HG02763 (cell line): Measurements from ENCODE around the gene GMFB.

ENCODE experiments used
- ATAC-seq: cut with Tn5 transposase; IDR thresholded peaks from one replicate; pipeline ENCODE4 v1.9.1; 2021; ENCODE audit warnings: mild to moderate bottlenecking, moderate library complexity; ENCODE audit not compliant: unreplicated experiment

Gene GMFB

GRCh38 chr14:54493293-54493692 lies 4.5 kb upstream of the GMFB start:
- ATAC-seq, result no peak

DNA sequence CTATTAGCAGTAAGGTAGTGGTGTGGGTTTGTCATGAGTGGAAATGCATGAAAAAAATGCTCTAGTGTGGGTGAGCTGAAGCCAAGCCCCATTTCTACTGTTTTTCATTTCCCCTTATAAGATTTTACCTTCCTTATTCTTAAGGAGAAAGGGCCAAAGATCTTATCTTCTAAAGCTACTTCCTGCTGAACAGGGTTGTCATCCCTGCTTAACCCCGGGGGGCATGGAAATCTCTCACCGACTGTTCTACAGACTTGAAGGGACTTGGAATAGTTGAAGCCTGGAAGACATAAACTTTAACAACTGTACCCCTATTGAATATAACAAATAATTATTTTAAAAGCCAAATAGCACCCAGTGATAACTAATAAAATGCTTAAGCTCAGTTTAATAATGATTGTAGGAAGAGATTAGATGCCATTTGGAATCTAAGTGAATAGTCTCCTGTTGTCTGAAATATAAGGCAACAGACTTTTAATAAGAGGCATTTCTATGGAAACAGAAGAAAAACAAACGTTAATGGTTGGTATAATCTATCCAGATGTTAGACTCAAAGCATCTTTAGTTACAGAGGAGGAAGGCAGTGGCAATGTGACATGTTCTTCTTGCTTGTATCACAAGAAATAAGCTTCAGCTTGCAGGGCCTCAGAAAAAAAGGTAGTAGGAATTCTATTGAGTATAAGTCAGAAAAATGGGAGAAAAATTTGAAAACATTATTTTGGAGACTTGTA lies 1.8 kb upstream of the GMFB start:
- ATAC-seq, result no peak

DNA sequence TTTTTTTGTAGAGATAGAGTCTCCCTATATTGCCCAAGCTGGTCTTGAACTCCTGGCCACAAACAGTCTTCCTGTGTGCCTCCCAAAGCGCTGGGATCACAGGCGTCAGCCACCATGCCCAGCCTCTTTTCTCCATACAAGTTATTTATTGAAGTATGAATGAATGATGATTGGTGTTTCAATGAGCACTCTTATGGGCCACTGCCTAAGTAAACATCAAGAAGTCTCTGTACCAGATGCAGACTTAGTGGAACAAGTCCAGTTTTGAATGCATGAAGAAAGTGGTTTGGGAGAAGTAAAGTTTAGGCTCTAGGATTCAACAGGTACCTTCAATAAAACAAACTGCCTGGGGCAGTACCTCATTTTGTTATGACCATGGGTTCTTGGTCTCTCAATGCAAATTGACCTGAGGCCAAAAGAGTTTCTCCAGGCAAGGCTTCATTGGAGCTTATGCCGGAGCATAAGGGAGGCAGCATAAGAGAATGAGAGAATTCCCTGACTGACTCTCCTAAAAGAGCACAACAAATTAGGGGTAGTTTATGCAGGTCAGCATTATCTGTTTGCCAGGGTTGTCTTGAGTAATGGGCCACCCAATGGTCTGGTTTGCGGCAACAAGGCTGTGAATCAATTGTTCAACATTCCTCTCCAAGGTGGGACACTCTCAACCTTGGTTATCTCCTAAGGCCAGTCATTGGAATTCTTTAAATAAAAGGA lies 1.1 kb upstream of the GMFB start:
- ATAC-seq, result no peak

DNA sequence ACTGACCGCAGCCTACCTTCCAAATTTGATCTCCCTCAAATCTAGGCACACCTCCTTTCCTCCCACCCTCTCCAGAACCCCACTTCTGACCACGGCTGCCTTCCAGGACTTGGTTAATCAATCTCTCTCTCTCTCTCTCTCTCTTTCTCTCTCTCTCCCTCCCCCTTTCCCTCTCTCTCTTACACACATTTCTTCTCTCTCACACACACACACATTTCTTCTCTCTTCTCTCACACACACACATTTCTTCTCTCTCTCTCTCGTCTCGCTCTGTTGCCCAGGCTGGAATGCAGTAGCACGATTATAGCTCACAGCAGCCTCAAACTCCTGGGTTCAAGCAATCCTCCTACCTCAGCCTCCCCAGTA lies 521 bp upstream of the GMFB start:
- peak; percentile 11 for ATAC-seq

GRCh38 chr14:54488318-54488645 lies 498 bp downstream of the GMFB start:
- no peak for ATAC-seq

DNA sequence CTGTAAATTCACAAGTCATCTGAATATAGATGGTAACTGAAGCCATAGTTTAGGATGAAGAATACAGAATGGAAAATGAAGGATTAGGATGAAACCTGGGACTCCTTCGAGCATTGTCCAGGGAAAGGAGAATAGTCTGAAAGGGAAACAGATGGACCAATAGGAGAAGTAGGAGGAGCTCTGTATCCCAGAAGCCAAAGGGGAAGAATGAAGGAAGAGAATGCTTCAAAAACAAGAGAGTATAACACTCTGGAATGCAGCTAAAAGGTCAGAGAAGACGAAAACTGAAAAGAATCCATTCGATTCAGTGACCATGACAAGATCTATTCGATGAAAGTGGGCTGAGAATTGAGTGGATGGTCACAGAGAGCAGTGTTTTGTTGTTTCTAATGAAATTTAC lies 1.0 kb downstream of the GMFB start:
- ATAC-seq, result no peak

GRCh38 chr14:54486685-54487084 lies 2.1 kb downstream of the GMFB start:
- ATAC-seq, result no peak

GRCh38 chr14:54483846-54484245 lies 4.9 kb downstream of the GMFB start:
- no peak for ATAC-seq

GRCh38 chr14:54483073-54483745 lies 5.6 kb downstream of the GMFB start:
- no peak for ATAC-seq

DNA sequence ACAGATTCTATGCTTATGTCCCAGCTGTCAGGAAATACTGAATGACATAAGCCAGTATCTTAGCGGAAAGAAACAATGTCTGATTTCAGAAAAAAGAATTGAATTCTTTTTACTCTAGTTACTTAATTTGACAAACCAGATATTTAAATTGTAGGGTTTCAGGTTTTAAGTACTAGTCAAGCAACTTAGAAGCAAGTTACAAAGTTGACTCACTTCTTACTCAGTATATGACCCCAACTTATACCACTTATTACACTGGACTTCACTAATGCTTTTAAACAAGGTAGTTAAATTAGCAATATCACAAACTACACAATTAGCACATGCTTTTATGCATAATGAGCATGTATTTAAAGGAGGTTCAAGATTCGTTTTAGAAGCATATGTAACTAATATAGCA lies 7.1 kb downstream of the GMFB start:
- ATAC-seq, result no peak

GRCh38 chr14:54480830-54481562 lies 7.8 kb downstream of the GMFB start:
- no peak for ATAC-seq

DNA sequence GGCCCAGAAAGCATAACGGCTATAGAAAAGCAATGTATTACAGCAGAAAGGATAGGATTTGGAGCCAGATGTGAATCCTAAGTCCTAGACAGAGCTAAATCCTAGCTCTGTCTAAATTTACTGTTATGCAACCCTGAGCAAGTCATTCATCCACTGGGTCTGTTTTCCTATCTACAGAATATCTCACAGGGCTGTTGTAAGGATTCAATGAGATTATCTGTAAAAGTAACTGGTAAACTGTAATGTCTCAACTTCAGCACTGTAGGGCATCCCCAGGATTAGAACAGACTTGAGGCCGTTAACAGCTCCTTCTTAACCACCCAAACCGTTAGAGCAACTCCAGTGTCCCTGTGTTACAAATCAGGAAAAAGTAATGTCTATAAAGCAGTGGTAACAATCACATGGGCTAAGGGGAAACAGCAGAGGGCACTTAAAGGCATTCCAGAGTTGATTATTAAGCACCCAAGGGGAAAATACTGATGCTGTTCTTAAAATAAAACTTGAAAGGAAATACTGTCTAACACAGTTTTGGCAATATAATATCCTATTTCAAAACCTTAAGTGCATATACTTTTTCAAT lies 10.1 kb downstream of the GMFB start:
- ATAC-seq, result no peak

DNA sequence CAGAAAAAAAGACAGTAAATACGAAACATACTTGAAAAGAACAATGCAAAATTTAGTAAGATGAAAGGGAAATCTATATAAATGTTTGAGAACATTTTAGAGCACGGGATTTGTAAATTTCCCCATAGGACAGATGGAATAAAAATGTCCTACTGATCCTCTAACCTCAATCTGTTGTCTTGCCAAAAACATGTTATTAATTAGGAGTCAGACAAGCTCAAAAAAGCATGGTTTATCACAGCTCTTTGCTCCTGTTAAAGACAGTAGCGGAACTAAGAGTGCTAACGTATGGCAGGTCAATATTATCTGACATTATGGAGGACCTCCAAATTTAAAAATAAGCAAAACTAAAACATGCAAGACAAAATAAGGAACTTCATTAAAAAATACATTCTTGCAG lies 12.9 kb downstream of the GMFB start:
- ATAC-seq, result no peak

DNA sequence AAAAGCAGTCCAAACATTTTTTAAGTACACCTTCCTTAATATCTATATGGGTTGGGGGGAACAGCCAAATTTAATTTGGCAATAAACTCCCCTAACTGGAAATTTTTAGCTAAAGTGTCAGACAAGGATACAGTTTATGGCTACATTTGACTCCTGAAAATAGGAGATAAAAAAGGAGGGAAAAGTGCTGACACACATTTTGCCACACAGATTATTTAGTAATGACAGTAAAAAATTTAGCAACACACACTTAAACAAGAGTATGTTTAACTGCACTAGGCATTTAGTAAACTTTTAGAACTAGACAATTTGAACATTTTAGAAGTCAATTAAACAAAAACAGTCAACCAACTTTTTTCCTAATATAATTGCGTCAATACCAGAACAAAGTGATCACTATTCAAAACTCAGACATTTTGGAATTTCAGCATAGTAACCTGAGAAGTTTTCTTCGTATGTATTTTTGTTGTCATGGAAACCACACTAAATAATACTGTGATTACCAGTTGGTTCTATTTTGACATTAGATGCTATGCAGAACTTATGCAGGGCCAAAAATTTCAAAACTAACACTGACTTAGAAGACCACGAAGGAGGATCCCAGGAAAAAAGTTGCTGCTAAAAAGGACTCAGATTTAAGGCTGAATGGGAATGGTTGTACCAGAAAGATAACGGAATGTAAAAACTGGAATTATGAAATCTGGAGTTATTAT lies 13.4 kb downstream of the GMFB start:
- ATAC-seq, result no peak

DNA sequence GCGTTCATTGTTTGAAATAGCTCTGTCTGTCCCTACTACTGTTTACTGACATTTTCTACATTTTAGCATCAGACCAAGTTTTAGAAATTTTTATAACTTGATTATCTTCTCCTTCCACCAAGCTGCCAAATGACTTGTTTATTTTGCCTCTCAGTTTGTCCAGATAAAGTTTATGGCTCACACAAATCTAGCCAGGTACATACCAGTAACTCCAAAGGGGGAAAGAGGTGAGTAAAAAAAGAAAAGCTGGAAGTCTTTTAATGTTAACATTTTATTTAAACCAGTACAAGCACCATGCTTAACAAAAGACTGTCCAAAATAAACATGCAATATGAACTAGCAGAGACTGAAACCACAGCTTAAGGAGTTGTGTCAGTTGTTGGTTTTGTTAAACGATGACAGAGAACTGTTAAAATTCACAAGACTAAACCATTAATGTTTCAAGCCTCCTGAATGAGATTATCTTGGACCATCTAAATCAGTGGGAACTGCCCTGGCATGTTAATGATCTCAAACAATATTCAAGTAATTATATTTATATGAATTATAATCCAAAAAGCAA lies 14.5 kb downstream of the GMFB start:
- no peak for ATAC-seq

DNA sequence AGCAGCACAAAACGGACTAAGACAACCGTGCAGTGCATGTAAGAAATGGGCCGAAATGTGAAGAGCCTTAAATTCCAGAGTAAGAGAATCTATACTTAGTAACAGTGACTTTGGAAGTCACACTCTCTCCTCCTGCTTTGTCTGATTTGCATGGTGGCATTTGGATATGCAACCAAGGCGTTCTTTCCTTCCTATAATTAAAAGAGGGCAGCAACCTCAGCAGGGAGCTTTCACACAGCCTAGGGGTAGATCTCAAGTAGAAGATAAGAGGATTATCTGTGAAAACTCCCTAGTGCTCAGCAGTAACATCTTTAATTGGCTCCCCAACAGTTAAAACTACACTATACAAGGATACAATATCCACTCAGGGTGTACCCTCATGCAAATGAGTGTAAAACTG lies 16.5 kb downstream of the GMFB start:
- no peak for ATAC-seq

- ATAC-seq, result no peak
Observed at GRCh38 chr14:54471641-54472040, 17.1 kb downstream of the GMFB start.

DNA sequence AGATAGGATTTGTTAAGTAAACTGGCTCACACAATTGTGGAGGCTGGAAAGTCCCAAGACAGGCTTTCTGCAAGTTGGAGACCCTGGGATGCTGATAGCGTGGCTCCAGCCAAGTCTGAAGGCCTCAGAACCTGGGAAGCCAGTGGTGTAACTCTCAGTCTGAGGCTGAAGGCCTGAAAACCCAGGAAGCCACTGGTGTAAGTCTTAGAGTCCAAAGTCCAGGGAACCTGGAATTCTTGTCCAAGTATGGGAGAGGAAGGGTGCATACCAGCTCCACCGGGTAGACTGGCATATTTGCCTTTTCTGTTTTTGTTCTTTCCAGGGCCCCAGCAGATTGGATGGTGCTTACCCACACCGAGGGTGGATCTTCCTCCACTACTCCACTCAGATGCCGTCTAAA lies 18.1 kb downstream of the GMFB start:
- ATAC-seq, result no peak

- ATAC-seq, result no peak
Observed at GRCh38 chr14:54467280-54467679, 21.5 kb downstream of the GMFB start.

- ATAC-seq, result no peak
Observed at GRCh38 chr14:54465654-54466053, 23.1 kb downstream of the GMFB start.
